ENCODE data around the gene REPS2.

DNA sequence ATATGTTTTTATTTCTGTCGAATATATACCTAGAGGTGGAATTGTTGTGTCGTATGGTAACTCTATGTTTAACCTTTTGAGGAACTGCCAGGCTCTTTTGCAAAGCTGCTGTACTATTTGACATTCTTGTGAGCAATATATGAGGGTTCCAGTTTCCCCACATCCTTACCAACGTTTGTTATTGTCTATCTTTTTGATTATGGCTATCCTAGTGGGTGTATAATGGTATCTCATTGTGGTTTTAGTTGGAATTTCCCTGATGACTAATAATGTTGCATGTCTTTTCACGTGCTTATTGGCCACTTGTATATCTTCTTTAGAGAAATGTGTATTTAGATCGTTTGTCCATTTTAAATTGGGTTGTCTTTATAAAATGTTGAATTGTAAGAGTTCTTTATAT, 24.5 kb downstream of the REPS2 start:
- TF ChIP-seq, protein P1, sequence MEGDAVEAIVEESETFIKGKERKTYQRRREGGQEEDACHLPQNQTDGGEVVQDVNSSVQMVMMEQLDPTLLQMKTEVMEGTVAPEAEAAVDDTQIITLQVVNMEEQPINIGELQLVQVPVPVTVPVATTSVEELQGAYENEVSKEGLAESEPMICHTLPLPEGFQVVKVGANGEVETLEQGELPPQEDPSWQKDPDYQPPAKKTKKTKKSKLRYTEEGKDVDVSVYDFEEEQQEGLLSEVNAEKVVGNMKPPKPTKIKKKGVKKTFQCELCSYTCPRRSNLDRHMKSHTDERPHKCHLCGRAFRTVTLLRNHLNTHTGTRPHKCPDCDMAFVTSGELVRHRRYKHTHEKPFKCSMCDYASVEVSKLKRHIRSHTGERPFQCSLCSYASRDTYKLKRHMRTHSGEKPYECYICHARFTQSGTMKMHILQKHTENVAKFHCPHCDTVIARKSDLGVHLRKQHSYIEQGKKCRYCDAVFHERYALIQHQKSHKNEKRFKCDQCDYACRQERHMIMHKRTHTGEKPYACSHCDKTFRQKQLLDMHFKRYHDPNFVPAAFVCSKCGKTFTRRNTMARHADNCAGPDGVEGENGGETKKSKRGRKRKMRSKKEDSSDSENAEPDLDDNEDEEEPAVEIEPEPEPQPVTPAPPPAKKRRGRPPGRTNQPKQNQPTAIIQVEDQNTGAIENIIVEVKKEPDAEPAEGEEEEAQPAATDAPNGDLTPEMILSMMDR (IDR thresholded peaks at IDR 0.05; ENCODE audit: insufficient read depth, low read depth, low read length): no peak
- no peak for TF ChIP-seq EZH2 (IDR thresholded peaks at IDR 0.05; ENCODE audit: insufficient read depth, low read length)

Measured in astrocyte (in vitro differentiated cells and primary cell).